NB4 (cell line): Measurements from ENCODE around the gene MCTP2.

ENCODE experiments used
- CTCF ChIP-seq: IDR thresholded peaks from one replicate; pipeline ENCODE4 v1.5.1; 2012; ENCODE audit warnings: low read depth, low read length
- MAX ChIP-seq: IDR thresholded peaks from 2 replicates; pipeline ENCODE4 v1.6.1; 2011; ENCODE audit warnings: low read depth, low read length
- POLR2A ChIP-seq: IDR thresholded peaks from 2 replicates; pipeline ENCODE4 v1.6.1; 2011; ENCODE audit warnings: mild to moderate bottlenecking; ENCODE audit not compliant: insufficient read length; ENCODE audit errors: extremely low read depth

- TF ChIP-seq POLR2A (no peak), CTCF (no peak), MAX (no peak)
Measured at GRCh38 chr15:94403331-94403730, 172.0 kb downstream of the MCTP2 start.
